SK-N-SH (cell line): ENCODE data around the gene MED16.

ENCODE experiments used
- CTCF ChIP-seq: fragments of 200-600 bp; sonication (generic); IDR thresholded peaks from 2 replicates; pipeline ENCODE4 v1.6.1; 2017; ENCODE audit warnings: antibody characterized with exemption, mild to moderate bottlenecking, moderate library complexity
- EZH2phosphoT487 ChIP-seq: fragments of 200-600 bp; sonication (generic); IDR thresholded peaks from 2 replicates; pipeline ENCODE4 v1.6.1; 2017; ENCODE audit warnings: low read depth, mixed run types, mild to moderate bottlenecking, antibody characterized with exemption, moderate library complexity, borderline replicate concordance
- NFIC ChIP-seq: IDR thresholded peaks from 2 replicates; pipeline ENCODE4 v1.4.0; 2012; ENCODE audit warnings: borderline replicate concordance
- POLR2AphosphoS5 ChIP-seq: IDR thresholded peaks from 2 replicates; pipeline ENCODE4 v1.6.1; 2012; ENCODE audit warnings: low read depth, low read length
- RAD21 ChIP-seq: IDR thresholded peaks from 2 replicates; pipeline ENCODE4 v1.6.1; 2012; ENCODE audit warnings: mild to moderate bottlenecking, low read length
- RCOR1 ChIP-seq: fragments of 150-350 bp; IDR thresholded peaks from 2 replicates; pipeline ENCODE4 v1.6.1; 2017; ENCODE audit warnings: antibody characterized with exemption, low read length
- TAF1 ChIP-seq: IDR thresholded peaks from 2 replicates; pipeline ENCODE4 v1.6.1; 2012; ENCODE audit warnings: low read depth, mild to moderate bottlenecking, low read length, moderate library complexity, borderline replicate concordance

GRCh38 chr19:827314-827709 is 65.7 kb downstream of the MED16 start:
- TF ChIP-seq RAD21 (no peak), CTCF (no peak), EZH2phosphoT487 (no peak), TAF1 (no peak), POLR2AphosphoS5 (no peak), NFIC (no peak), RCOR1 (no peak)
